HUES6 (cell line): ENCODE measurements around the gene GPX4.
"Not testable (repeated sequence)": the region's sequence is repeated elsewhere in the genome, so short reads cannot be mapped to it uniquely, and the experiment has no call there.

ENCODE experiments used
- H3K27ac ChIP-seq: 2 replicates; pipeline ENCODE4 v1.7.0; 2013; ENCODE audit warnings: low read depth, mild to moderate bottlenecking, low read length, inconsistent platforms
- H3K27me3 ChIP-seq: 2 replicates; pipeline ENCODE4 v1.6.1; 2013; ENCODE audit warnings: low read length; ENCODE audit not compliant: control insufficient read depth, insufficient read depth
- H3K36me3 ChIP-seq: 2 replicates; pipeline ENCODE4 v1.6.1; 2013; ENCODE audit warnings: low read length; ENCODE audit not compliant: control insufficient read depth, insufficient read depth
- H3K4me1 ChIP-seq: 2 replicates; pipeline ENCODE4 v1.6.1; 2013; ENCODE audit warnings: low read length; ENCODE audit not compliant: control insufficient read depth, insufficient read depth
- H3K4me3 ChIP-seq: 2 replicates; pipeline ENCODE4 v1.5.1; 2013; ENCODE audit warnings: low read depth, low read length
- H3K9ac ChIP-seq: one replicate; pipeline ENCODE4 v1.6.1; 2013; ENCODE audit warnings: mild to moderate bottlenecking, low read length
- H3K9me3 ChIP-seq: 2 replicates; pipeline ENCODE4 v1.6.1; 2013; ENCODE audit warnings: low read depth, low read length; ENCODE audit not compliant: control insufficient read depth, insufficient read depth

The GPX4 gene

DNA sequence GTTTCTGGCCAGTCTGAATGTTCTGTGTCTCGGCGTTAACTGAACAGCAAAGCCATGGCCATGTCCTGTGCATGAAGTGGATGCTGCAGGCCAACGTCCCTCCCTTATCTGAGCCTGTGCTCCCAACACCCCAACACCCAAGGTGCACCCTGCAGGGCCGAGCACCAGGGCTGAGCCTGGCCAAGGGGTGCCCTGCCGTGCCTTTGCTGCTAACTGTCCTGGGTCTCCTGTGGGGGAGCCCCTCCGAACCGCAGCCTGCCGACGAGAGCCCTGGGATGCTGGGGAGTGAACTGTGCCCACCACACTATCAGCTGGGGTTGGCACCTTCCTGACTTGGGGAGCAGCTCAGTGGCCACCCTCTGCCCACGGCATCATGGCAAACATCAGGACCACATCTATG lies 17.6 kb downstream of the GPX4 start:
- Histone ChIP-seq H3K9me3 (no peaks in the 10 kb centered on the region), H3K36me3 (peaks cover 72% of the 10 kb centered on the region), H3K27me3 (no peaks in the 10 kb centered on the region), H3K4me1 (peaks cover 12% of the 10 kb centered on the region; the same call in 1 of the 2 replicates), H3K9ac (no peak overlapping the region), H3K4me3 (no peak overlapping the region), H3K27ac (no peak overlapping the region)

DNA sequence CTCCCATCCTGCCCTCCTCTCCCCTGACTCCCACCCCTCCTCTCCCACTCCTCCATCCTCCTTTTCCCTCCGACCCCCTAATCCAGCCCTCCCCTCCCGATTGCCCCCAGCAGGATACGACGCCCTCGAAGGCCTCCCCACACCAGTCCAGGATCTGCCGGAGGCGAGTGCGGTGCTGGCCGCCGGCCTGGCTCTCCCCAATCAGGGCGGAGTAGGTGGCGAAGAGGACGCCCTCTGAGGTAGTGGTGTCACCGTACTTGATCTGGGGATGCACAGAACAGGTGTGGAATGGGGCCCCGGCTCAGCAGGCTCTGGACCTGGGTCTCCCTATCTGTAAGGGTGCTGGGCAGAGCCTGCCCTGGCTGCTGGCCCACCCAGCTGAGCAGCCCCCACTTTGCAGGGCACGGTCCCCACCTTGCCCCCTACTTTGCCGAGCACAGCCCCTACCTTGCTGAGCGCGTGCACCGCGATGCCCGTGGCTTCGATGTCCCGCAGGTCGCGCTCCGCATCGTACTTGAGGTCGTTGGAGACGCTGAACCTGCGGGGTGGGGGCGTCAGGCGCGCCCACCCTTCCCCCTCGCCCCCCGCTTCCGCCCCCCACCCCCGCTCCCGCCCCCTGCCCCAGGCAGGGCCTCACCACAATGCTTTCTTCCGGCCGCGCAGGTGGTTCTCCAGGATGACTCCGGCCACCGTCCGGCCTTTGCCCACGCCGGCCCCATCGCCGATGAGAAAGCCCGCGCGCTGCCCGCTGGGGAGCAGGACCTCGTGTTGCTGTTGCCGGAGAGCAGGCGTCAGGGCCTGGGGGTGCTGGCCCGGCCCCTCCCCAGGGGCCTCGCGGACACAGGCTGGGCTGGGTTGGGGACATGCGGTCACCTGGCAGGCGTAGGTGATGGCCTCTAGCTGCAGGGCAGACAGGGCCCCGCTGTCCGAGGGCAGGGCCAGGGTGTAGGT lies 18.5 kb downstream of the GPX4 start:
- Histone ChIP-seq H3K9me3 (no peaks in the 10 kb centered on the region), H3K27me3 (no peaks in the 10 kb centered on the region), H3K9ac (no peak overlapping the region), H3K4me1 (peaks cover 8% of the 10 kb centered on the region; the same call in 1 of the 2 replicates), H3K4me3 (no peak overlapping the region), H3K27ac (no peak overlapping the region), H3K36me3 (peaks cover 75% of the 10 kb centered on the region)

DNA sequence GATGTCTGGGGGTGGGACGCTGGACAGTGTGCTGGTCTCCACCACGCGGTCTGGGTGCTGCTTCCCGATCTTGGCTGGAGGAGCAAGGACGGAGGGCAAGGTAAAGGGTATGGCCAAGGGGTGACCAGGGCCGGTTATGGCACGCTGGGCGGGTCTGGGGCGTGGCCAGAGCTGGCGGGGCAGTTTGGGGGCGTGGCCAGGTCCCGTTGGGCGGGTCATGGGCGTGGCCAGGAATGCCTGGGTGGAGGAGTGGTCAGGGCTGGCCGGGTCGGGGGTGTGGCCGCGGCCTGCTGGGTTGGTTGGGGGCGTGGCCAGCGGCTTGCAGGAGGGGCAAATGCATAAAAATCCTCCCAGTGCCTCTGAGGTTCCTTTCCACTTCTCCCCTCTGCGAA lies 19.2 kb downstream of the GPX4 start:
- Histone ChIP-seq H3K27ac (no peak overlapping the region), H3K9ac (no peak overlapping the region), H3K4me1 (peaks cover 5% of the 10 kb centered on the region; the same call in 1 of the 2 replicates), H3K9me3 (no peaks in the 10 kb centered on the region), H3K27me3 (no peaks in the 10 kb centered on the region), H3K36me3 (peaks cover 76% of the 10 kb centered on the region), H3K4me3 (no peak overlapping the region)

DNA sequence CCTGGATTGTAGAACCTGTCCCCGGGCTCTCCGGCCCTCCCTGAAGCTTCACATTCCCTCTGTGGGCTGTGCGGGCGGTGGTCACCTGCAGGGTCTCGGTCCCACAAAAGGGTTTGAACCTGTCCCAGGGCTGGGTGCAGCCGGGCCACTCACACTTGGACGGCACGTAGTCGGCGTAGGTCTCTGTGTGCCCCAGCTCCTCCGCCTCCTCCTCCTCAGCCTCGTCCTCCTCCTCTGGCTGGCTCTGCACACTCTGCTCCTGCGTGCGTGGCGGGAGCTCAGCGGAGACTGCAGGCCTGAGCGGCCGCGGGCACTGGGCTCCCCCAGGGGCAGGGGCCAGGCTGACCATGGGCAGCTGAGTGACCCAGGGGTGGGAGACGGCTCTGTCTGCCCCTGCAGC lies 19.6 kb downstream of the GPX4 start:
- Histone ChIP-seq H3K27me3 (no peaks in the 10 kb centered on the region), H3K27ac (peak overlapping the region; percentile 22; the same call in 1 of the 2 replicates), H3K4me1 (peaks cover 5% of the 10 kb centered on the region; the same call in 1 of the 2 replicates), H3K9me3 (no peaks in the 10 kb centered on the region), H3K9ac (no peak overlapping the region), H3K4me3 (no peak overlapping the region), H3K36me3 (peaks cover 74% of the 10 kb centered on the region)

DNA sequence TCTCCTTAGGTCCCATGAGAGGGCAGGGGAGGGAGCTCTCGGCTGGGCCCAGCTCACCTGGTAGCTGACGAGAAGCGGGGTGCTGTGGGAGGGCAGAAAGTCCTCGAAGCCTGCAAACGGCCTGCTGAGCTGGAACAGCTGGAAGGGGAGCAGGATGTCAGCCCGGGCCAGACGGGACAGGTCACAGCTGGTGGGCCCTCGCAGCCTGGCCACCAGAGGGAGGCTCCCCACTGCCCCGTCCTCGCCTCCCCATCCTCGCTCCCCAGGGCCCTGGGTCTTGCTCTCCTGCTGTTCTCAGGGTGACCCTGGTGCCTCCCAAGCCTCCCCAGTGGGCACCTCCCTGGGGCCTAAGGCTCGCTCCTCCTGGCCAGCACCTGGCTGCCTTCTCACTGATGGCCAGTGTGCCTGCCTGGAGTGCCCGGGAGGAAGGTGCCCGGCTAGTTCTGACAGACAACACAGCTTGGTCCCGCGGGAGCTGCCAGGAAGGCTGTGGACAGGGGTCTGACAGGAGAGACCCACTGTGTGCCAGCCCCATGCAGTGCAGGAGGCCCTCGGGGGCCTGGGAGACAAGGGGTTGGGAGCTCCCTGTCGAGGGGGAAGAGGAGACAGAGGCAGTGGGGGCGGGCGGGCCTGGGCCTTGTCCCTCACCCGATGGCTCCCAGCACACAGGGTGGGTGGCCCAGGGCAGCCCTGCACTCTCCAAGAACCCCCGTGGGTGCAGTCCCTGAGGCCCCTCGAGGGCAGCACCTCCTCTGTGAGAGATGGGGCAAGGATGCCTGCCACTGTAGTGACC lies 20.3 kb downstream of the GPX4 start:
- Histone ChIP-seq H3K4me3 (no peak overlapping the region), H3K9me3 (no peaks in the 10 kb centered on the region), H3K27me3 (no peaks in the 10 kb centered on the region), H3K36me3 (peaks cover 67% of the 10 kb centered on the region), H3K4me1 (peaks cover 5% of the 10 kb centered on the region; the same call in 1 of the 2 replicates), H3K9ac (no peak overlapping the region), H3K27ac (no peak overlapping the region)

DNA sequence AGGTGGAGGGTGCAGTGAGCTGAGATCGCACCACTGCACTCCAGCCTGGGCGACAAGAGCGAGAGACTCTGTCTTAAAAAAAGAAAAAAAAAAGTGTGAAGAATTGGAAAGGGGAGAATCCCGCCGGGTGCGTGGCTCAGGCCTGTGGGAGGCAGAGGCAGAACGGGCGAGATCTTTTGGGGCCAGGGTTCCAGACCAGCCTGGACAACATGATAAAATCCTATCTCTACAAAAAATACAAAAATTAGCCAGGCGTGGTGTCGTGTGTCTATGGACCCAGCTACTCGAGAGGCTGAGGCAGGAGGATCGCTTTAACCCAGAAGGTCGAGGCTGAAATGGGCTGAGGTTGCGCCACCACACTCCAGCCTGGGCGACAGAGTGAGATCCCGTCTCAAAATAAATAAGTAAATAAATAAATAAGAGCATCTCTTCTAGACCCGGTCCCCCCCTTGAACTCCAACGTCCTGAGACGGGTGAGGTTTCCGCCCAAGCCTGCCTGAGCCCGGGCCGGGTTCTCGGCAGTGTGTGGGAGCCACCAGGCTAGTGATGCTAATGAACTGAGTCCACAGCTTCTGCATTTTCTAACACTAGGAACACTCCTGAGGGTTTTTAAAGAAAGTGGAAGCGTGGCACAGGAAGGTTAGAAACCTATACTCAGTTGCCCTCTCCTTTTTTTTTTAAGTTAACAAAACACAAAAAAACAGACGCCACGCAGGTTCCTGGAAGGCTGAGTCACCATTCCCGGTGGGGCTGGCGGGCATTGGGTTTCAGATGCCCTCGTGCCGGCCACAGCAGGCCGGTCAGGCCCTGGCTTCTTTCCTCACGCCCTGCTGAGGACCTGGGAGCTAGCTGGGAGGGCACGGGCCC lies 22.0 kb downstream of the GPX4 start:
- no peak overlapping the region for H3K4me3 ChIP-seq
- peaks cover 5% of the 10 kb centered on the region; the same call in 1 of the 2 replicates for H3K4me1 ChIP-seq
- no peak overlapping the region for H3K27ac ChIP-seq
- H3K9ac ChIP-seq: no peak overlapping the region
- H3K27me3 ChIP-seq: no peaks in the 10 kb centered on the region
- peaks cover 50% of the 10 kb centered on the region for H3K36me3 ChIP-seq
- no peaks in the 10 kb centered on the region for H3K9me3 ChIP-seq

DNA sequence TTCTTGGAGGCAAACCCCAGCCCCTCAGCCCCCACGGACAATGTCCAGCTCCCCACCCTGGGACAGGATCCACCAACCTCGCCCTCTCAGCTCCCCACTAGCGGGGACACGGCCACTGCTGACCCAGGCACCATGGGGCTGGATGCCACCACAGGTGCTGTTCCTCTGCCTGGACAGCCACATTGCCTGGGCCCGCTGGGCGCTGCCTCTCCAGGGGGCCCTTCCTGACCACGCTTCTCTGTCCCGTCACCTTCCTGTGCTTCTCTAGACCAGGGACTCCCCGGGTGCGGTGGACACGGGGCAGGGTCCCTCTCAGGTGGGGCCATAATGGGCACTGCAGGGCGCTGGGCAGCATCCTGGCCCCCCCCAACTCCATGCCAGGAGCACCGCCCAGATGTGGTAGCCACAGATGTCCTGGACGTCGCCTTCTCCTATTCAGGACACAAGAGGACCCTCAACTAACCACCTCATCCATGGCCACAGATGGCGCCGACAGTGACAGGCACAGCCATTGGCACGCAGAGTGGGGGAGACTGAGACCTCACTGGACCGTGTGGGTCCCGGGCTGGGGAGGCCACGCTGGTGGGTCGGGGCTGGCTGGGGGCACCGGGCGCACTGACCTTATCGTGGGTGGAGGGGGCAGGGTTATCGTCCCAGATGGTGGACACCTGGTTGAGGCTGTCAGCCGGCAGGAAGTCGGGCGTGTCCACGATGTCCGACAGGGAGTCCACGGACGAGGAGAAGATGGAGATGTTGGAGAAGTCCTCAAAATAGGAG lies 23.4 kb downstream of the GPX4 start:
- Histone ChIP-seq H3K9me3 (no peaks in the 10 kb centered on the region), H3K4me1 (peaks cover 16% of the 10 kb centered on the region), H3K27ac (no peak overlapping the region), H3K27me3 (no peaks in the 10 kb centered on the region), H3K4me3 (no peak overlapping the region), H3K9ac (no peak overlapping the region), H3K36me3 (peaks cover 38% of the 10 kb centered on the region)

DNA sequence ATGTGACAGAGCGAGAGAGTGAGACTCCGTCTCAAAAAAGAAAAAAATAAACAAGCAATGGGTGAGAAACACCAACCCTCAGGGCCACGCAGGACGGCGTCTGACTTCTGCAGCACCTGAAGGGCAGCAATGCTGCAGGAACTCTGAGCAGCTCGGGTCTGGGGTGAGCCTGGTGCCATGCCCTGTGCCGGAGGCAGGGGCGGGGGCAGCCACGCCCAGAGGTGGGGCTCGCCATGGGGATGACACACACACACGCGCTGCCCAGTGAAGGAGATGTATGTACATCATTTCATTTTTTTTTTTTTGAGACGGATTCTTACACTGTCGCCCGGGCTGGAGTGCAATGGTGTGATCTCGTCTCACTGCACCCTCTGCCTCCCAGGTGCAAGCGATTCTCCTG lies 24.3 kb downstream of the GPX4 start:
- Histone ChIP-seq H3K9me3 (no peaks in the 10 kb centered on the region), H3K27ac (no peak overlapping the region), H3K36me3 (peaks cover 33% of the 10 kb centered on the region), H3K9ac (no peak overlapping the region), H3K4me3 (no peak overlapping the region), H3K4me1 (peaks cover 25% of the 10 kb centered on the region), H3K27me3 (no peaks in the 10 kb centered on the region)

DNA sequence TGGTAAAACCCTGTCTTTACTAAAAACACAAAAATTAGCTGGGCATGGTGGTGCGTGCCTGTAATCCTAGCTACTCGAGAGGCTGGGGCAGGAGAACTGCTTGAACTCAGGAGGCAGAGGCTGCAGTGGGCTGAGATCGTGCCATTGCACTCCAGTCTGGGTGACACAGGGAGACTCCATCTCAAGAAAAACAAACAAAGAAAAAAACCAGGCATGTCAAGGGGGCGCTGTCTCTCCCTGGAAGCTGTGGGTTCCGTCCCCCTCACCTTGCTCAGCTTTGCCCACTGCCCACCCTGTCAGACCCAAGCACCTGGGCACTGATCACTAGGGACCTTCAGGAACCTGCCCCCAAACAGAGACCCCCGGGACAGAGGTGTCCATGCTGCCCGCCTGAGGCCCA lies 25.3 kb downstream of the GPX4 start:
- H3K9me3 ChIP-seq, H3K27me3 ChIP-seq, H3K4me3 ChIP-seq, H3K27ac ChIP-seq: not testable (repeated sequence)
- H3K9ac ChIP-seq: peak overlapping the region; percentile 19
- peaks cover 25% of the 10 kb centered on the region for H3K36me3 ChIP-seq
- peaks cover 25% of the 10 kb centered on the region for H3K4me1 ChIP-seq

DNA sequence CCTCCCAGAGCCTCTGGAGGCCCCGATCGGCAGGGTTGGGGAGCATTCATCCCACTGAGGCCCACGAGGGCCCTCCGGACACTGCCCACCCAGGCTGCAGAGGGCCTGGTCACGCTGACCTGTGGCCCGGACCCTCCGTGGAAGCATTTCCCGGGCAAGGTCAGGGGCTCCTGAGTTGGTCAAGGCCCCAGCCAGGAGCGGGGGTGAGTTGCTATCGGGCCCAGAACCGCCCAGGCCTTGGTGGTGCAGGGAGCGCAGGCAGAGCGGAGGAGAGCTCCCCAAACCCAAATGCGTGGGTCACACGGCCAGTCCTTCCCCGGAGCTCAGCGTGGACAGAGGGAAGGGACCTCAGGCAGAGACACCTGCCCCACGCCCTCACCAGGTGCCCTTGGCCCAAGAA lies 25.7 kb downstream of the GPX4 start:
- Histone ChIP-seq H3K9me3 (no peaks in the 10 kb centered on the region), H3K4me1 (peaks cover 25% of the 10 kb centered on the region), H3K9ac (peak overlapping the region; percentile 19), H3K4me3 (no peak overlapping the region), H3K36me3 (peaks cover 24% of the 10 kb centered on the region), H3K27ac (no peak overlapping the region), H3K27me3 (no peaks in the 10 kb centered on the region)
